Activated naive CD4-positive, alpha-beta T cell treated with anti-CD3 and anti-CD28 coated beads for 36 hours (primary cell): Measurements from ENCODE around the gene FBXO21. TPM values are rescaled to one million over a fixed set of nuclear protein-coding genes. Genes with fewer than 3 reads are reported as not detected.
"Not testable (repeated sequence)": the region's sequence is repeated elsewhere in the genome, so short reads cannot be mapped to it uniquely, and the experiment has no call there.

Experiments used
- CTCF ChIA-PET: fragments of 350-600 bp; sonication (Branson Sonifier 250); formaldehyde crosslinking; loops from one replicate; lab custom pipeline; 2021; ENCODE audit warnings: antibody characterized with exemption; lab: Charles Lee
- DNase-seq: peaks from one replicate; pipeline ENCODE4 v3.0.0-alpha.2; 2020
- H3K27ac Mint-ChIP-seq: one replicate; pipeline ENCODE4 v1.8.0; 2021; ENCODE audit warnings: mild to moderate bottlenecking, mixed read lengths
- H3K27me3 Mint-ChIP-seq: one replicate; pipeline ENCODE4 v1.8.0; 2021; ENCODE audit warnings: low read depth, mixed read lengths
- H3K36me3 Mint-ChIP-seq: one replicate; pipeline ENCODE4 v1.8.0; 2021; ENCODE audit warnings: low read depth, mixed read lengths
- H3K4me1 Mint-ChIP-seq: one replicate; pipeline ENCODE4 v1.8.0; 2021; ENCODE audit warnings: low read depth, mixed read lengths
- H3K4me3 Mint-ChIP-seq: one replicate; pipeline ENCODE4 v1.8.0; 2021; ENCODE audit warnings: mild to moderate bottlenecking, moderate library complexity, mixed read lengths
- H3K9me3 Mint-ChIP-seq: one replicate; pipeline ENCODE4 v1.8.0; 2021; ENCODE audit warnings: mixed read lengths
- intact Hi-C: fragments of 100-400 bp; cut with micrococcal nuclease; formaldehyde crosslinking; loops from one replicate; pipeline ENCODE4 v1.15.1; 2023
- total RNA-seq, 2 experiments: library from RNA; stranded (reverse); gene quantifications; one replicate each; pipeline ENCODE4 v1.2.3, GENCODE V29; 2021

The FBXO21 gene, protein sequence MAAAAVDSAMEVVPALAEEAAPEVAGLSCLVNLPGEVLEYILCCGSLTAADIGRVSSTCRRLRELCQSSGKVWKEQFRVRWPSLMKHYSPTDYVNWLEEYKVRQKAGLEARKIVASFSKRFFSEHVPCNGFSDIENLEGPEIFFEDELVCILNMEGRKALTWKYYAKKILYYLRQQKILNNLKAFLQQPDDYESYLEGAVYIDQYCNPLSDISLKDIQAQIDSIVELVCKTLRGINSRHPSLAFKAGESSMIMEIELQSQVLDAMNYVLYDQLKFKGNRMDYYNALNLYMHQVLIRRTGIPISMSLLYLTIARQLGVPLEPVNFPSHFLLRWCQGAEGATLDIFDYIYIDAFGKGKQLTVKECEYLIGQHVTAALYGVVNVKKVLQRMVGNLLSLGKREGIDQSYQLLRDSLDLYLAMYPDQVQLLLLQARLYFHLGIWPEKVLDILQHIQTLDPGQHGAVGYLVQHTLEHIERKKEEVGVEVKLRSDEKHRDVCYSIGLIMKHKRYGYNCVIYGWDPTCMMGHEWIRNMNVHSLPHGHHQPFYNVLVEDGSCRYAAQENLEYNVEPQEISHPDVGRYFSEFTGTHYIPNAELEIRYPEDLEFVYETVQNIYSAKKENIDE
- 10 to 100 TPM; 18.2 to 19.7 TPM for total RNA-seq

DNA sequence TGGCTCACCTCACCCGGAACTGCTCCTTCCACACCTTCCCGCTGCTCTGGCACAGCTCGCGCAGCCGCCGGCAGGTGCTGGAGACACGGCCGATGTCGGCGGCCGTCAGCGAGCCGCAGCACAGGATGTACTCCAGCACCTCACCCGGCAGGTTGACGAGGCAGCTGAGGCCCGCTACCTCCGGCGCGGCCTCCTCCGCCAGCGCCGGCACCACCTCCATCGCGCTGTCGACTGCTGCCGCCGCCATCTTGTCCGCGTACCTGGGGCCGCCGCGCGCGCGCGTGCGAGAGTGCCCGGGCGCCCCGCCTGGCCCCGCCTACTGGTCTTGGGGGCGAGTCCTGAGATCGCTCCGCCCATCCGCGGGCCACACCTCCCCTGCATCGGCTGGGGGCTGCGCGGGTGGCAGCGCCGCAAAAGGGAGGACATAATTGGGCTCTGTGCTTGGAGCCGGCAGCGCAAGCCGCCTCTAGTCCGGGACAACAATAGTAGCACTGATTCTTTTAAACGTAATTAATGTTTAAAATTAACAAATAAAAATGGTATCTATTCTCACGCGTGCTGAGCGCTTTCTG is at the start of gene FBXO21:
Gene FBXO21, minus strand, starts transcription at position 261 of the 572 bp plus-strand sequence. Its CDS starts 14 bp downstream, at position 247.
- peak within 1 kb of the TSS; percentile 83 for H3K27ac Mint-ChIP-seq
- H3K27me3 Mint-ChIP-seq: no peaks in the 10 kb centered on the region
- H3K9me3 Mint-ChIP-seq: peaks cover 4% of the 10 kb centered on the region
- H3K36me3 Mint-ChIP-seq: peaks cover 11% of the 10 kb centered on the region
- peak; percentile 91 for DNase-seq
- peak within 1 kb of the TSS; percentile 90 for H3K4me3 Mint-ChIP-seq
- CTCF ChIA-PET: no interaction called here
- peaks cover 23% of the 10 kb centered on the region for H3K4me1 Mint-ChIP-seq
- intact Hi-C loops: loop anchor here (1.0 to 5.0 kb wide), 5 partner anchors 39 to 1182 kb away; partner anchors contain the start of genes PEBP1, RNFT2, SPRING1 and TAOK3

GRCh38 chr12:117236456-117237001 is 46.3 kb upstream of the FBXO21 start:
- no peak overlapping the region for H3K4me3 Mint-ChIP-seq
- no peaks in the 10 kb centered on the region for H3K4me1 Mint-ChIP-seq
- H3K27ac Mint-ChIP-seq: no peak overlapping the region
- no peaks in the 10 kb centered on the region for H3K36me3 Mint-ChIP-seq
- CTCF ChIA-PET: interaction anchor here (0.6 to 2.3 kb wide), 14 partner anchors 10 to 625 kb away, joined by 3 to 17 read pairs (median 3); no protein-coding TSS in a partner anchor
- DNase-seq: peak; percentile 92
- intact Hi-C loops: loop anchor here (1.0 kb wide), 3 partner anchors 131 to 601 kb away; no protein-coding TSS in a partner anchor
- H3K27me3 Mint-ChIP-seq: peaks cover 15% of the 10 kb centered on the region
- H3K9me3 Mint-ChIP-seq: no peaks in the 10 kb centered on the region

DNA sequence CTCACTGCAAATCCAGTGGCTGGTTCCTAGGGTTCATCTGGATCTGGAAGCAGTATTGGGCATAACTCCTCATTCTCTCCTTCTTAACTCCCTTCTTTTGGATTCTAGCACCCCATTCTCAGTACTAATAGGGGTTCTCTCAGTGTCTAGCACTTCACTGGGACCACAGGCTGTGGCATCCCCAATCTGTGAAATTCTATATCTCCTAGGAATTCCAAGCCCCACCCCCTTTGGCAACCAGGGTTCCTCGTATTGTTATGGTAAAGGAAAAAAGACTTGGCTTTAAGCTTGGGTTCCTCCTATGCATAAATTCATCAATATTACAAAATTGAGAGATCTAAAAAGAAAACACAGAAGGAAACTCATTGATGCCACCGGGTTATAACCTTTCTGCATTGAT is 45.0 kb upstream of the FBXO21 start:
- Mint-ChIP-seq H3K27ac (no peak overlapping the region), H3K9me3 (no peaks in the 10 kb centered on the region)
- CTCF ChIA-PET: interaction anchor here (1.6 to 2.3 kb wide), 2 partner anchors 9 to 602 kb away, joined by 5 to 17 read pairs; no protein-coding TSS in a partner anchor

DNA sequence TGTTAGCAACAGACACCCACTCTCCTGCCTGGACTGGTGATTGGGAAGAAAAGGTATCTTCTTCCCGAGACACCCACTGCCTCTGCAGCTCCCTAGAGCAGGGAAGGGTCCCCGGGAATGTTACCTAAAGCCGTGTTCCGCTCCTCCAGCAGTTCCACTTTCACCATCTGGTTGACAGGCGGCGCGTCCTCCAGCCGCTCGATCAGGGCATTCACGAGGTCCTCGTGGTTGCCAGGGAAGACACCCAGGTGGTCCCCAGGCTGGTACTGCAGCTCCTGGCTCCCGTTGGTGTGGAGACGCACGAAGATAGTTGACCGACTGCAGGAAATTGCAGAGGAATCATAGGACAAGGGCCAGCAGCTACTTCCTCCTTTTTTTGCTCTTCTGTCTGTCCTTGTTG is 44.2 kb upstream of the FBXO21 start:
- CTCF ChIA-PET: interaction anchor here (1.6 kb wide), 2 partner anchors 8 to 603 kb away, joined by 5 to 7 read pairs; no protein-coding TSS in a partner anchor
- DNase-seq: no peak
- Mint-ChIP-seq H3K27me3 (peaks cover 18% of the 10 kb centered on the region), H3K9me3 (no peaks in the 10 kb centered on the region), H3K4me3 (no peak overlapping the region), H3K36me3 (no peaks in the 10 kb centered on the region), H3K27ac (no peak overlapping the region), H3K4me1 (no peaks in the 10 kb centered on the region)
- intact Hi-C loops: no loop called here

More for the DNA sequence above, 45.0 kb upstream of the FBXO21 start:
- no peak overlapping the region for H3K4me3 Mint-ChIP-seq
- H3K4me1 Mint-ChIP-seq: no peaks in the 10 kb centered on the region
- intact Hi-C loops: no loop called here
- H3K27me3 Mint-ChIP-seq: peaks cover 18% of the 10 kb centered on the region
- H3K36me3 Mint-ChIP-seq: no peaks in the 10 kb centered on the region
- DNase-seq: no peak

- CTCF ChIA-PET: interaction anchor here (0.8 to 1.5 kb wide), 3 partner anchors 29 to 625 kb away, joined by 3 to 5 read pairs (median 3); no protein-coding TSS in a partner anchor
- H3K36me3 Mint-ChIP-seq: no peaks in the 10 kb centered on the region
- peaks cover 20% of the 10 kb centered on the region for H3K27me3 Mint-ChIP-seq
- no peaks in the 10 kb centered on the region for H3K4me1 Mint-ChIP-seq
- H3K9me3 Mint-ChIP-seq: no peaks in the 10 kb centered on the region
- intact Hi-C loops: no loop called here
- no peak for DNase-seq
- H3K27ac Mint-ChIP-seq: no peak overlapping the region
- H3K4me3 Mint-ChIP-seq: no peak overlapping the region
These were observed 41.5 kb upstream of the FBXO21 start for GRCh38 chr12:117231750-117232149.

DNA sequence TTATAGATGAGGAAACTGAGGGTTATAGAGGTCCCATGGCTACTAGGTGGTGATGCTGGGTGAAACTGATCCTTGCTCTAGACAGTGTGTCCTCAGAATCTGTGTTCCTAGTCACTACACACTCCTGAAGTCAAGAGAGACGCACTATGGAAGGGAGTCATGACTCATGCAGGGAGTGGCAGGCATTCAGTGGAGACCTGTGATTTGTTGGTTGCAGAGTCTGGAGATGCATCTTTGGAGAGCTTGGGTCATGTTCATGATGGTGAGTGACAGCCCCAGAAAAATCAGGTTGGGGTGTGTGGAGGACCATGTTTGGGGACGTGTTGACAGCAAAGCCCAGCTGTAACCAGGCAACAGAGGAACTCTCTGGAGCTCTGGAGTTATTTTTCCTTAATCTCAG is 38.0 kb upstream of the FBXO21 start:
- H3K27ac Mint-ChIP-seq: no peak overlapping the region
- intact Hi-C loops: no loop called here
- DNase-seq: no peak
- H3K36me3 Mint-ChIP-seq: no peaks in the 10 kb centered on the region
- peaks cover 10% of the 10 kb centered on the region for H3K27me3 Mint-ChIP-seq
- CTCF ChIA-PET: interaction anchor here (1.0 kb wide), 1 partner anchor 609 kb away, joined by 3 read pairs; no protein-coding TSS in a partner anchor
- no peaks in the 10 kb centered on the region for H3K9me3 Mint-ChIP-seq
- no peak overlapping the region for H3K4me3 Mint-ChIP-seq
- no peaks in the 10 kb centered on the region for H3K4me1 Mint-ChIP-seq

DNA sequence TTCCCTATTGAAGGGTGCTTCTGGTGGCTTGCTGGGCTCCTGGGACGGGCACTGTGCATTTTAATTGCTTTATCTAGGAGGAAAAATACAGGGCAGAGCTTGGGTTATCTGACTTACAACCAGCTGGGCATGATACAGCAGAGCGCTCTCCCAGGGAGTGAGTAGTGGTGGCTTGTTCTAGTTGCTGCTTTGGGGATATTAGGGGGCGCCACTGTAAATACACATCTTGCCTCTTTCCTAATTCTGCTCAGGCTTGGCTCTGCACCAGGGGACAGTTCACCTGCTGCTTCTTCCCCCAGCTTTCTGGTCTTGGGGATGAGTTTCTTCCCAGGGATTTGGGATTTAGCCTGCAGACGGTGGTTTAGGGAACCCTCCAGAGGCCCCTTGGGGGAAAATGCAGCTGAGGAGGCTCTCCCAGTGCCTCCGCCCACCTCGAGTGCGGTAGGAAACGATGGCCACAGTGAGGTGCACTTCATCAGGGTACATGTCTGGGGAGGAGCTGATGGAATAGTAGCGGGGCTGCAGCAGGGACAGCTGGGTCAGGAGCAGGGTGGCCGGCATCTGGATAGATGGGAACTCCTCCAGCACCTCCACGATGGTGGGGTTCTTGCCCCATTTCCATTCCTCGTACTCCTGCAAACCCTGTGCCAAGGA is 36.9 kb upstream of the FBXO21 start:
- H3K36me3 Mint-ChIP-seq: no peaks in the 10 kb centered on the region
- peaks cover 9% of the 10 kb centered on the region for H3K27me3 Mint-ChIP-seq
- H3K4me3 Mint-ChIP-seq: no peak overlapping the region
- intact Hi-C loops: no loop called here
- CTCF ChIA-PET: interaction anchor here (1.0 to 1.2 kb wide), 2 partner anchors 8 to 610 kb away, joined by 3 to 5 read pairs; no protein-coding TSS in a partner anchor
- no peak overlapping the region for H3K27ac Mint-ChIP-seq
- no peaks in the 10 kb centered on the region for H3K4me1 Mint-ChIP-seq
- H3K9me3 Mint-ChIP-seq: no peaks in the 10 kb centered on the region
- DNase-seq: no peak

- no peak for DNase-seq
- Mint-ChIP-seq H3K36me3 (no peaks in the 10 kb centered on the region), H3K4me1 (no peaks in the 10 kb centered on the region), H3K9me3 (no peaks in the 10 kb centered on the region), H3K27me3 (peaks cover 6% of the 10 kb centered on the region), H3K4me3 (no peak overlapping the region), H3K27ac (no peak overlapping the region)
- CTCF ChIA-PET: interaction anchor here (1.2 kb wide), 2 partner anchors 9 to 10 kb away, joined by 3 to 5 read pairs; no protein-coding TSS in a partner anchor
- intact Hi-C loops: no loop called here
These were observed 36.2 kb upstream of the FBXO21 start for GRCh38 chr12:117226505-117226904.

DNA sequence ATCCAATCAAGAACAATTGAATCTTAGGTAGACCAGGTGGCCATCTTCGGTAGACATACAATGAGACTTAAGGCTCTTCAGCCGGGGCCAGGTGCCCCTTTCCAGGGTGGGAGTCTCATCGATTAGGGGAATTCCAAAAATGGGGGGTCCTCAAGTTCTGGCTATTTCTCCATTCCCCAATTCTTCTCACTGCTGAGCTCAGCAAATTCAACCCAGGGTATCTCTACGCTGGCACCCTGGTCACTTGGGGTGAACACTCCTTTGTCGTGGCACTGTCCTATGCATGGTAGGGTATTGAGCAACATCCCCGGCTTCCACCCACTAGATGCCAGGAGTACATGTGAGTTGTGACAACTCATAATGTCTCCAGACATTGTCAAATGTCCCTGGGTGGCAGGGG is 34.9 kb upstream of the FBXO21 start:
- Mint-ChIP-seq H3K4me1 (no peaks in the 10 kb centered on the region), H3K36me3 (no peaks in the 10 kb centered on the region), H3K9me3 (no peaks in the 10 kb centered on the region), H3K27me3 (peaks cover 2% of the 10 kb centered on the region), H3K4me3 (no peak overlapping the region), H3K27ac (no peak overlapping the region)
- intact Hi-C loops: no loop called here
- CTCF ChIA-PET: no interaction called here
- DNase-seq: no peak

- CTCF ChIA-PET: interaction anchor here (0.6 to 1.3 kb wide), 4 partner anchors 10 to 613 kb away, joined by 3 to 4 read pairs (median 4); no protein-coding TSS in a partner anchor
- DNase-seq, H3K4me3 Mint-ChIP-seq, intact Hi-C loops, H3K27ac Mint-ChIP-seq, H3K4me1 Mint-ChIP-seq, H3K36me3 Mint-ChIP-seq, H3K27me3 Mint-ChIP-seq, H3K9me3 Mint-ChIP-seq: not testable (repeated sequence)
These were observed 30.7 kb upstream of the FBXO21 start for GRCh38 chr12:117220947-117221346.

DNA sequence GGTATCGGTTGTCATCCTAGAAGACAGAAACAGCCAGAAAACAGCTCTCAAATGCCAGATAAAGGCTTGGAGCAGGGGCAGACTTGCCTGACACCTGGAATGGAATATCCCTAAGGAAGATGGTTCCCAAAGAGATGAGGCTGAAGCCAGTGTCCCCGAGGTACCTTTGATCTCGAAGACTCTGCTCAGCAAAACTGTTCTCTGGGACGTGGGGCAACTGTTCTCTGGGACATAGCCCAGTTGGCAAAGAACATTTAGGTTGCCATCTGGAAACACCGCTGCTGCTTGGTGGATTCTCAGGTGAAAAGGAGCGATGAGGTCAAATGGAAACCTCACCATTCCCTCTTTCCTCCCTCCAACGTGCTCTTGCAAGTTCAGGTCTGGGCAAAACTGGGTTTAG is 27.9 kb upstream of the FBXO21 start:
- no peak for DNase-seq
- H3K4me3 Mint-ChIP-seq: no peak overlapping the region
- peaks cover 2% of the 10 kb centered on the region for H3K27me3 Mint-ChIP-seq
- no peaks in the 10 kb centered on the region for H3K9me3 Mint-ChIP-seq
- intact Hi-C loops: no loop called here
- no peaks in the 10 kb centered on the region for H3K36me3 Mint-ChIP-seq
- H3K27ac Mint-ChIP-seq: no peak overlapping the region
- CTCF ChIA-PET: no interaction called here
- H3K4me1 Mint-ChIP-seq: no peaks in the 10 kb centered on the region
